Measurements from ENCODE around the gene ITGAE.

DNA sequence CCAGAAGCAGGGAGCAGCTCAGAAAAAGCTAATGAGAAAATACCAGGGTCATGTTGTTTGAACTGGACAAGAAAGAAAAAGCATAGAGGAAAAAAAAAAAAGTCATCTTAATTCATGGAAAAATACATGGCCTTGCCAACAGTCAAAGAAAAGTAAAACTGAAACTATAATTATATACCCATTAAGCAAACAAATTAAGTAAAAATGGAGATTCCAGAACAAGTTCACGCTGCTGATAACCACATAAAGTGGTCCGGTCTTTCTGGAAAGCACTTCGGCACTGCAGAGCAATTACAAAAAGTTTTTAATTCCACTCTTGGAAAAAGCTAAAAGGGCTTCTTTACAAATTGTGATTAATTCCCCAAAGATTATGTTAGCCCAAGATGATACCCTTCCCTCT lies 92.6 kb downstream of the ITGAE start:
- TF ChIP-seq, protein P1, sequence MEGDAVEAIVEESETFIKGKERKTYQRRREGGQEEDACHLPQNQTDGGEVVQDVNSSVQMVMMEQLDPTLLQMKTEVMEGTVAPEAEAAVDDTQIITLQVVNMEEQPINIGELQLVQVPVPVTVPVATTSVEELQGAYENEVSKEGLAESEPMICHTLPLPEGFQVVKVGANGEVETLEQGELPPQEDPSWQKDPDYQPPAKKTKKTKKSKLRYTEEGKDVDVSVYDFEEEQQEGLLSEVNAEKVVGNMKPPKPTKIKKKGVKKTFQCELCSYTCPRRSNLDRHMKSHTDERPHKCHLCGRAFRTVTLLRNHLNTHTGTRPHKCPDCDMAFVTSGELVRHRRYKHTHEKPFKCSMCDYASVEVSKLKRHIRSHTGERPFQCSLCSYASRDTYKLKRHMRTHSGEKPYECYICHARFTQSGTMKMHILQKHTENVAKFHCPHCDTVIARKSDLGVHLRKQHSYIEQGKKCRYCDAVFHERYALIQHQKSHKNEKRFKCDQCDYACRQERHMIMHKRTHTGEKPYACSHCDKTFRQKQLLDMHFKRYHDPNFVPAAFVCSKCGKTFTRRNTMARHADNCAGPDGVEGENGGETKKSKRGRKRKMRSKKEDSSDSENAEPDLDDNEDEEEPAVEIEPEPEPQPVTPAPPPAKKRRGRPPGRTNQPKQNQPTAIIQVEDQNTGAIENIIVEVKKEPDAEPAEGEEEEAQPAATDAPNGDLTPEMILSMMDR (IDR thresholded peaks at IDR 0.05) = no peak
- TF ChIP-seq POLR2A (IDR thresholded peaks at IDR 0.05) = no peak
